ENCODE results near the gene ZKSCAN8. TPM values are rescaled to one million over a fixed set of nuclear protein-coding genes. Genes with fewer than 3 reads are reported as not detected.

The ZKSCAN8 gene
- total RNA-seq, 1 experiment from 2014 or later, result 20.7 TPM

DNA sequence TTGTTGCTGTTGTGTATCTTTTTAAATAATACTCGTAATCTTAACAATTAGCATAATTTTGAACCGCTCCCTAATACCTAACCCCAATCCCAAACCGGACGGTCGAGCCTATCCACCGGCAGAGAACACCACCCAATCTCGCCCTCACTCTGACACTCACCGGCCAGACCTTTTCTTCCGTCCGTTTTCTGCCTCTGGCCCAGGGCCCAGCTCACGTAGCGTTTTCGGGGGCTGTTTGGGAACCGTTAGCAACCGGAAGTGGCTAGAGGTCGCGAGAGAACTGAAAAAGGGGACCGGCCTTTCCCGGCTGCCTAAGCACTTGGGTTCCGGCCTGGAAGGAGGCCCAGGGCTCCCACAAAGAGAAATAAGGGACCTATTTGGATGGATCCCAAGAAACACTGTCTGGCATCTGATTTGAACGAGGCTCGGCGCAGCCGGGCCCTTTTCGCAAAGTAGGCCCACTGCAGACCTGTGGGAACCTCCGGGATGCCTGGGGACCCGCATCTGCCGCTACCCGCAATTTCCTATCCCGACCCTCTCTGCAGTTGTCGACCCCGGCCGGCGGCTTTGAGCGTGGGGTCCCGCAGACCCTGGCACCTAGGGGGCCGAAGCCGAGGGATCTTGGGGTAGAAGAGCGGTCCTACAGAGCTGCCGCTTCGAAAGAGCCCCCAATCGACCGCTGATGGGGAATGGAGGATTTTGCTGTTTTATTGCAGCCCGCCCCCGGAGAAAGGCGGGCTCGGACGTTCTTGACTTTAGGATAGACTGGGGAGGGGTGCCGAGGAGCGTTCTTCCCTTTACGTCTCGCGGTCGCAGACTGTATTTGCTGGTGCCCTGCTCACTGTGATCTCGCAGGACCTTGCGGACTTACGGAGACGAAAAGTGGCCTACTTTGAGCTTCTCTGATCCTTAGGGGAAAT, 4.8 kb upstream of the ZKSCAN8 start (continued):
- TF ChIP-seq CBX3 (IDR thresholded peaks at IDR 0.05; ENCODE audit: low read depth), result peak; percentile 79; the same call in 1 of the 2 replicates
- TF ChIP-seq SP1 (IDR thresholded peaks at IDR 0.05; ENCODE audit: low read depth), result peak; percentile 44; the same call in 1 of the 2 replicates
- peak; percentile 55 for TF ChIP-seq YY1 (IDR thresholded peaks at IDR 0.05; ENCODE audit: extremely low read depth, insufficient replicate concordance, low read depth, low read length)
- TF ChIP-seq MAX (IDR thresholded peaks at IDR 0.05), result no peak

DNA sequence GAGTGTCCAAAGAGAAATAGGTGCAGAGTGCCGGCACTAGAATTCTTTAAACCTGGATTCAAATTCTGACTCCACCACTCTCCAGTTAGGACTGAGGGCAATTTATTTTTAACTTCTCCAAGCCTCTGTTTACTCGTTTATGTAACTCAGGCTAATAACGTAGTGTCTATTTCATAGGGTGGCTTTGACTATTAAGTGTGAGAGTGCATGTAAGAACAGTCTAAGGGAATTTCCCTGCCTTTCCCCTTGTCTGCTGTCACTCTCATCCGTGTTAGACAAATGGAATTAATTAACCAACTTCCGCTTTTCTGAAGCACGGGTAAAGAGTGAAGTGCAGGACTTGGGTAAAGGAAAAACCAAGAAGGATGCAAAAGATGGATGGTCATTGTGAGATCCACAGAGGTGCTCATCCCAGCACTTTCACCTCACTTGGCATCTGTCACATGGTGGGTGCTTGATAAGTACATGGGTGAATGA, 4.1 kb upstream of the ZKSCAN8 start:
- no peak for DNase-seq (ENCODE audit: low read depth, low spot score)
- intact Hi-C loops (cut with micrococcal nuclease), result no loop called here

More for the DNA sequence above, 4.1 kb upstream of the ZKSCAN8 start:
- Histone ChIP-seq H2AFZ (ENCODE audit: low read depth, low read length, poor library complexity, severe bottlenecking) (no peak overlapping the region), H3K4me3 (replicated peaks in 1 of 2; ENCODE audit: low read depth in 1 of 2, low read length in 2 of 2) (no peak overlapping the region), H3K4me1 (ENCODE audit: control insufficient read depth in 1 of 2, insufficient read depth in 2 of 2, low read length in 2 of 2) (peaks cover 10 to 20% of the 10 kb centered on the region in 2 experiments), H4K20me1 (ENCODE audit: insufficient read depth) (no peaks in the 10 kb centered on the region), H3K9me2 (ENCODE audit: insufficient read depth) (no peaks in the 10 kb centered on the region), H3K9me3 (ENCODE audit: control insufficient read depth in 1 of 2, insufficient read depth in 1 of 2, low read depth in 1 of 2, low read length in 2 of 2) (no peaks in the 10 kb centered on the region), H3K27ac (ENCODE audit: low read depth, low read length) (no peak overlapping the region), H3K79me2 (ENCODE audit: insufficient read depth, low read length) (peaks cover 49% of the 10 kb centered on the region), H3K27me3 (ENCODE audit: insufficient read depth, low read length) (no peaks in the 10 kb centered on the region), H3K4me2 (ENCODE audit: low read length) (peak overlapping the region; percentile 80; the same call in 1 of the 2 replicates), H3K36me3 (ENCODE audit: control insufficient read depth in 1 of 2, insufficient read depth in 2 of 2, low read length in 2 of 2) (0 out of 4 replicates have a peak, but pooled peaks cover 0 to 8% of the 10 kb centered on the region in 2 experiments), H3K9ac (ENCODE audit: low read length) (no peak overlapping the region)
- ATAC-seq, result no peak
- TF ChIP-seq YY1 (IDR thresholded peaks at IDR 0.05; ENCODE audit: extremely low read depth, insufficient replicate concordance, low read depth, low read length) (no peak), ZNF274 (IDR thresholded peaks at IDR 0.05; ENCODE audit: low read depth, low read length) (no peak), ELF1 (IDR thresholded peaks at IDR 0.05; ENCODE audit: borderline replicate concordance, low read depth) (no peak), POLR2AphosphoS5 (IDR thresholded peaks at IDR 0.05; ENCODE audit: low read depth, low read length) (no peak), ZFX (IDR thresholded peaks at IDR 0.05) (no peak), JUND (IDR thresholded peaks at IDR 0.05) (no peak), SP1 (IDR thresholded peaks at IDR 0.05; ENCODE audit: low read depth) (no peak), EGR1 (IDR thresholded peaks at IDR 0.05; ENCODE audit: low read depth) (no peak), CBX3 (IDR thresholded peaks at IDR 0.05; ENCODE audit: low read depth) (no peak), MAX (IDR thresholded peaks at IDR 0.05) (no peak), CTCF (IDR thresholded peaks at IDR 0.05 in 2 of 3, conservative IDR thresholded peaks at IDR 0.05 in 1 of 3; ENCODE audit: borderline replicate concordance in 1 of 3, insufficient read depth in 1 of 3, low read depth in 2 of 3, low read length in 2 of 3) (no peak)
- TF ChIP-seq, protein P1, sequence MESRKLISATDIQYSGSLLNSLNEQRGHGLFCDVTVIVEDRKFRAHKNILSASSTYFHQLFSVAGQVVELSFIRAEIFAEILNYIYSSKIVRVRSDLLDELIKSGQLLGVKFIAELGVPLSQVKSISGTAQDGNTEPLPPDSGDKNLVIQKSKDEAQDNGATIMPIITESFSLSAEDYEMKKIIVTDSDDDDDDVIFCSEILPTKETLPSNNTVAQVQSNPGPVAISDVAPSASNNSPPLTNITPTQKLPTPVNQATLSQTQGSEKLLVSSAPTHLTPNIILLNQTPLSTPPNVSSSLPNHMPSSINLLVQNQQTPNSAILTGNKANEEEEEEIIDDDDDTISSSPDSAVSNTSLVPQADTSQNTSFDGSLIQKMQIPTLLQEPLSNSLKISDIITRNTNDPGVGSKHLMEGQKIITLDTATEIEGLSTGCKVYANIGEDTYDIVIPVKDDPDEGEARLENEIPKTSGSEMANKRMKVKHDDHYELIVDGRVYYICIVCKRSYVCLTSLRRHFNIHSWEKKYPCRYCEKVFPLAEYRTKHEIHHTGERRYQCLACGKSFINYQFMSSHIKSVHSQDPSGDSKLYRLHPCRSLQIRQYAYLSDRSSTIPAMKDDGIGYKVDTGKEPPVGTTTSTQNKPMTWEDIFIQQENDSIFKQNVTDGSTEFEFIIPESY (IDR thresholded peaks at IDR 0.05; ENCODE audit: extremely low read depth, insufficient replicate concordance, low read length), result no peak
- TF ChIP-seq, protein P2, sequence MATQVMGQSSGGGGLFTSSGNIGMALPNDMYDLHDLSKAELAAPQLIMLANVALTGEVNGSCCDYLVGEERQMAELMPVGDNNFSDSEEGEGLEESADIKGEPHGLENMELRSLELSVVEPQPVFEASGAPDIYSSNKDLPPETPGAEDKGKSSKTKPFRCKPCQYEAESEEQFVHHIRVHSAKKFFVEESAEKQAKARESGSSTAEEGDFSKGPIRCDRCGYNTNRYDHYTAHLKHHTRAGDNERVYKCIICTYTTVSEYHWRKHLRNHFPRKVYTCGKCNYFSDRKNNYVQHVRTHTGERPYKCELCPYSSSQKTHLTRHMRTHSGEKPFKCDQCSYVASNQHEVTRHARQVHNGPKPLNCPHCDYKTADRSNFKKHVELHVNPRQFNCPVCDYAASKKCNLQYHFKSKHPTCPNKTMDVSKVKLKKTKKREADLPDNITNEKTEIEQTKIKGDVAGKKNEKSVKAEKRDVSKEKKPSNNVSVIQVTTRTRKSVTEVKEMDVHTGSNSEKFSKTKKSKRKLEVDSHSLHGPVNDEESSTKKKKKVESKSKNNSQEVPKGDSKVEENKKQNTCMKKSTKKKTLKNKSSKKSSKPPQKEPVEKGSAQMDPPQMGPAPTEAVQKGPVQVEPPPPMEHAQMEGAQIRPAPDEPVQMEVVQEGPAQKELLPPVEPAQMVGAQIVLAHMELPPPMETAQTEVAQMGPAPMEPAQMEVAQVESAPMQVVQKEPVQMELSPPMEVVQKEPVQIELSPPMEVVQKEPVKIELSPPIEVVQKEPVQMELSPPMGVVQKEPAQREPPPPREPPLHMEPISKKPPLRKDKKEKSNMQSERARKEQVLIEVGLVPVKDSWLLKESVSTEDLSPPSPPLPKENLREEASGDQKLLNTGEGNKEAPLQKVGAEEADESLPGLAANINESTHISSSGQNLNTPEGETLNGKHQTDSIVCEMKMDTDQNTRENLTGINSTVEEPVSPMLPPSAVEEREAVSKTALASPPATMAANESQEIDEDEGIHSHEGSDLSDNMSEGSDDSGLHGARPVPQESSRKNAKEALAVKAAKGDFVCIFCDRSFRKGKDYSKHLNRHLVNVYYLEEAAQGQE (IDR thresholded peaks at IDR 0.05; ENCODE audit: low read depth), result no peak
- POLR2A ChIA-PET, result interaction anchor here (1.2 kb wide), 1 partner anchor 13 kb away, joined by 4 read pairs; the partner anchor contains the start of gene ZSCAN16
- CTCF ChIA-PET, result no interaction called here
- BruUV-seq (replicated peaks), result no TSS peak
- RAD21 ChIA-PET (ENCODE audit: low non-redundant PET in 1 of 2, low total read pairs in 2 of 2, uncharacterized antibody in 2 of 2, unreplicated experiment in 2 of 2), result no interaction called here

Measured in HCT116 (cell line).